DLD1 (cell line): ENCODE results near the gene DPP3.
"Not testable (repeated sequence)": the region's sequence is repeated elsewhere in the genome, so short reads cannot be mapped to it uniquely, and the experiment has no call there.

ENCODE experiments used
- in situ Hi-C: cut with HindIII; loops from 2 replicates; pipeline ENCODE4 v1.10.0; 2017; ENCODE audit warnings: low sequenced_read_pairs

DPP3 gene

DNA sequence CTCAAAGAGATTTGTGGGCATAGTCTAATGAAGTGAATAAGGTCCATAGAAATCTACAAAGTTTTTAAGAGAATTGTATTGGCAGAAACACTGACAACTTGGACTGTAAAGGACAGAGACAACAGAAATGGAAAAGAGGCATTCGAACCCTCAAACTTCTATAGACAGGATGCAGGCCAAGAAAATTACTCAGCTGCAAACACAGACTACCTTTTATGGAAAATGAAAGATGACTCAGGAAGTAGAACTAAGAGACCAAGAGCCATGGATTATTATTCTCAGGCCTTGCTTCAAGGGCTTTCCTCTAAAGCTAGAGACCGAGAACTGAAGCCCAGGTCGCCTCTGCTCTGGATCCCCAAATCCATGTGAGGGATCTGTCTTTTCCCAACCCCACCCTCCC lies 17.3 kb upstream of the DPP3 start:
- in situ Hi-C loops = no loop called here

DNA sequence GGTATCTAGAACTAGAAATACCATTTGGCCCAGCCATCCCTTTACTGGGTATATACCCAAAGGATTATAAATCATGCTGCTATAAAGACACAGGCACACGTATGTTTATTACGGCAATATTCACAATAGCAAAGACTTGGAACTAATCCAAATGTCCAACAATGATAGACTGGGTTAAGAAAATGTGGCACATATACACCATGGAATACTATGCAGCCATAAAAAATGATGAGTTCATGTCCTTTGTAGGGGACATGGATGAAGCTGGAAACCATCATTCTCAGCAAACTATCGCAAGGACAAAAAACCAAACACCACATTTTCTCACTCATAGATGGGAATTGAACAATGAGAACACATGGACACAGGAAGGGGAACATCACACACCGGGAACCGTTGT lies 16.1 kb upstream of the DPP3 start:
- in situ Hi-C loops = not testable (repeated sequence)

DNA sequence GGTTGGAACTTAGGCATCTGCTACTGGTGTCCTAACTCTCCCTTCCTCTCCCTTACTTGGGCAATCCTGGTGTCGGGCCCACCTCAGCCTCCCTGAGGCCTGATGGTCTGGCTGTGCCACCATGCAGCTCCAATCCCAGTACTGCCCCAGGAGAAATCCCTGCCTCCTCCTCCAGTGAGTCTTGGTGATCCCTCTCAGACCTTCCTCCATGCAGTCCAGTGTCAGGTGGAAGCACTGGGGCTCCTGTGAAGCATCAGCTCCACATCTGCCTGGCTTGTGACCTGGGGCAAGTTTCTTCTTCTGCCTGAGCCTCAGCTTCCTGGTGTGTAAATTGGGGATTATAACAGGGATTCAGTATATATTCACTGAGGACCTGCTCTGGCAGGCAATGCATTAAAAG lies 15.3 kb upstream of the DPP3 start:
- in situ Hi-C loops = no loop called here

DNA sequence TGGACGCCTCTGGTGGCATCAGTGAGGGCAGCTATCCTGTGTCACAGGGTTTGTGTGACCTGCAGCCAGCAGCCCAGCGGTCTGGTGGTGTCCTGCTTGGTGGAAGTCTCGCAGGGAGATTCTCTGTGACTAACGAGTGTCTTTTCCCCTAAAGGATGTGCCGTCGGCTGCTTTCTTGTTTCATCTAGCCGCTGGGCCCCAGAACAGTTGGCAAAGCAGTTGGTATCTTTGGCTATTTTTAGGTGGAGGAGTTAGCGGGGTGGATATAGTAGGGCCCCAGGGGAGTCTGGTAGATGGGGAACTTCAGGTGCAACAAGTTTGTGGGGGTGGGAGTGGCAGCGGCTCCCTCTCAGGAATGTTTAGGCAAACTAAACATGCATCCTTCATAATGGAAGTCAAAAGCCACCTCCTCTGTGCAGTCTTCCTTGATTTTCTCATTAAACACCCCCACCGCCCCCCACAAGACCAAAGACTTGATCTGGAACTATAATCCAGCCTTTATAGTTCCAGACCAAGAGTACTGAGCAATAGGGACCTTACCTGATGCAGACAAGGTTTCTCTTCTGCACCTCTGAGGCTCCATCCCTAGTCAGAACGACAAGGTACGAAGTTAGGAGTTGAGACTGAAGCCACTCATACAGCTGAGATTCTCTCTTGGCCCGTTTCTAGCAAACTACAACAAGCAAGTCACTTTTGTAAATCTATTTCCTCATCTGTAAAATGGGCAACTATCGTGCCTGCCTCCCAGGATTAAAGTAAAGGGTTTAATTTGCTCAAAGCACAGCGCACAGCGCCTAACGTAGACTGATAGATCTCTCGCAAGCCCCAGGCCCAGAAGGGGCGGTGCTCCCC lies 14.6 kb upstream of the DPP3 start:
- in situ Hi-C loops = no loop called here

DNA sequence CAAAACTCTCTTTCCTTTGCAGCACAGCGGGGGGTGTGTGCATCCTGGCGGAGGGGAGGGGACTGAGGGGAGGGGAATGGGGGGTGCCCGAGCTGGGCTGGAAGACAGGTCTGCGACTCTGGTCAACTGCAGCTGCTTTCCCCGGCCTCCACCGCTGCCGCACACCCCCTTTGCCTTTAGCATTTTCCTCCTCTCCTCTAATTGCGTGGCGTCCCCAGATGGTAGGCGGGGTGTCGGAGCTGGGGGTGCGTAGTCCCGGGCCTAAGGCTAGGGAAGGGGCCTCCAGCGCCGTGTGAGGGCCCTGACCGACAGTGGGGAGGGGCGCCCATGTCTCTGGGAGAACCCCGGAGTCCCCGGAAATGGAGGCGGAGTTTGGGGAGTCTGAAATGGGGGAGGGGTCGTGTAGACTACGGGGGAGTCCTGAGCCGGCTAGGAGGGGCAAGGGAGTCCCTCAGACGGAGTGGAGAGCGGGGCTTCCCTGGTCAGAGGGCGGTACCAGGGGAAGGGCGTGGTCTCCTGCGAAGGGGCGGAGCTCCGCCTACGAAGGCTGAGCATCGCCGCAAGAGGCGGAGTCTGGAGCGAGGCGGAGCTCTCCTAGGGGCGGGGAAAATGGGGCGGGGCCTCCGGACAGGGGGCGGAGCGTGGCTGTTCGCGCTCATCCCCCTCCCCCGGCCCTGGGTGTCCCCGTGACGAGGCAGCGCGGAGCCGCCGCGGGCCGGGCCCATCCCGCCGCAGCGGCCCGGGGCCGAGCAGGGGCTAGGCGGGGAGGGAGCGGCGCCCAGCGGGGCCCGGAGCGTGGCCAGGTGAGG lies 13.8 kb upstream of the DPP3 start, which contains the start of gene PELI3:
PELI3 (plus strand) TSS at position 681 of the 809 bp plus-strand sequence. CDS start 1,224 bp downstream, outside the sequence.
- in situ Hi-C loops = no loop called here

DNA sequence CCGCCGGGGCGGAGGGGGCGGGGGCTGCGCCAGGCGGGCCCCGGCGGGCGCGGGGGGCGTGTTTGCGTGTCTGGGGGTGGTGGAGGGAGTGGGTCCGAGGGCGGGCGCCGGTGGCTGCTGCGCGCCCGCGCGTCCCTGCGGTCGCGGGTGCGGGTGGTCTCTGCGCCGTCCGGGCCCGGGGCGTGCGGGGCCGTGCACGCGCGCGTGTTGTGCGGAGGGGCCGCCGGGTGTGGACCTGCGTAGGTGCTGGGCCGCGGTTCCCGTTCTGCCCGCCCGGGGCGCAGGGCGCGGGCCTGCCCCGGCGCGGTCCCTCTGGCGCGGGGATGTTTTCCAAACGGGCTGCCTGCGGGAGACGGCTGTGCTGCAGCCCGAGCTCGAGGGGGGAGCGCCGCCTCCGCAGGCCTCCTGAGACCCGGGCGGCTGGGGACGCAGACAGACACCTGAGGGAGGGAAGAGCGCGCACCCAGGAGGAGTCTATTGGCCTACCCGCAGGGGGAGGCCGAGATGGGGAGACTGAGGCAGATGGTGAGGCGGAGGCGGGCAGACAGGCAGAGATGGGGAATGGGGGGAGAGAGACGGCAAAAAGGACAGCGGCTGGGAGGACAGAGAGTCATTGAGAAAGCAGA lies 13.1 kb upstream of the DPP3 start:
- in situ Hi-C loops = no loop called here

DNA sequence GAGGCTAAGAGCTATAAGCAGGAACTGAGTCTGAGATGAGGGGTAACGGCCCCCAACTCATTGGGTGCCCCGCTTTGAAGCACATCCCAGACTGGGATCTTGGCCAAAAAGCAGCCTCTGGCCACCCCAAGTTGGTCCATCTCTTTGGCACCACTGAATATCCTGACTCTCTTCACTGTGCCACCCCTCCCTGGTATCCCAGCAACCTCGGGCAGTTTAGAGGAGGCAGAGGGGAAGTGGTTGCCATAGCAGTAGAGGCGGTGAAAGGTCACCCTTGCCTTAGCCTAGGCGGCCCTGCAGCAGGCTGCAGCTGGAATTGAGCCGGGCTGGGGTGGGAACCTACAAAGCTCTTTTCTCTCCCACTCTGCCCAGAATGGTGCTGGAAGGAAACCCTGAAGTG lies 12.5 kb upstream of the DPP3 start:
- in situ Hi-C loops = no loop called here

DNA sequence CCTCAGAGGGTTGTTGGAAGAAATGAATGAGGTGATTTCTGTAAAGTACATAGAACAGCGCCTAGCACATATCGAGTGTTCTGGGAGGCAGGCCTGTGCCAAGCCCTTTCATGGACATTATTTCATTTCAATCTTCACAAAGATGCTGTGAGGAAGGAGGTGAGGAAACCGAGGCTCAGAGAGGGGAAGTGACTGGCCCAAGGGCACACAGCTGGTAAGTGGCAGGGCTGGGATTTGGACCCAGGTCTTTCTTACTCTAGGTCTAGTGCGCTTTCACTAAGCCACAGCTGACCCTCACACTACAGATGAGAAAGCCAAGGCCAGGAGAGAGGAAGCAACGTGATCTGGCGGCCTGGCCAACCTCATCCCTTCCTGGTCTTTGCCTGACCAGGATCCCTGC lies 11.5 kb upstream of the DPP3 start:
- in situ Hi-C loops = no loop called here

DNA sequence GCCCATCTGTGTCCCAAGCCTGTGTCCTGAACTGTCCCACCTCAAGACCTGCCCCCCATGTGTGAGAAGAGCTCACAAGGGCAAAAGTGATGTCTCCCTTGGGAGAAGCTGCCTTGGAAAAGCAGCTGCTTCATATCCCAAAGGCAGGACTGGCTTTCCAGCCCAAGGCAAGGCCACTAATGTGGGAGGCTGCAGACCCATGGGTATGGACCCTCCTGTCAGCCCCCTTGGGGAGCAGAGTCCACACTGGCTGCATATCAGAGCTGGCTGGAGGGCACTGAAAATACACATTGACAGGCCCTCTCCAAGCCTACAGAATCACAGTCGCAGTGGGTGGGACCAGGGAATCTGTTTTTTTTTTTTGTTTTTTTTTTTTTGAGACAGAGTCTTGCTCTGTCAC lies 10.8 kb upstream of the DPP3 start:
- in situ Hi-C loops = no loop called here

DNA sequence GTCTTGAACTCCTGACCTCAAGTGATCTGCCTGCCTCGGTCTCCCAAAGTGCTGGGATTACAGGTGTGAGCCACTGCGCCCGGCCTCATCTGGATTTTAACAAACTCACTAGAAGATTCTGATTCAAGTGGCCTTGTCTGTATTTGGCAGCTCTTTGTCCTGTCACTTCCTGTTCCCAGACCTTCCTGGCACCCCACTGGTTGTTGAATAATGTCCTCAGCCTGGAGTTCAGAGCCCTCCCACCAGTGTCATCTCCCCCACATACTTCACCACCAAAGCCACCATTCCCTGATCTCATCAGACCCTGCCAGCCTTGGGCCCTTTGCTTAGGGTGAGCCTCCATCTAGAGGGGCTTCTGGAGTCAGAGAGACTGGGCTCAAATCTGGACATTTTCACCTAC lies 10.2 kb upstream of the DPP3 start:
- in situ Hi-C loops = no loop called here

DNA sequence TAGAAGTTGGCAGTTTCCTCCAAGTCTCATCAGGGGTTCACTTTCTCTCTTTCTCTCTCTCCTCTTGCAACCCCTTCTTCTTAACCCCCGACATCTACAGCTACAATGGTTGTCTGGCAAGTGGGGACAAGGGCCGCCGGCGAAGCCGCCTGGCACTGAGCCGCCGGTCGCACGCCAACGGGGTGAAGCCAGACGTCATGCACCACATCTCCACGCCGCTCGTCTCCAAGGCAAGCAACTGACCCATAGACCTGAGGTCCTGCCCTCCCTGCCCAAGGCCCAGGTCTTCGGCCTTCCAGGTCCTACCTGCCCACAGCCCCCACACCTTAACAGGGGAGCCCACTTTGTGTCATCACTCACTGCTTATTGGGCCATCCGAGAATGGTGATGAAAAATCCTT lies 9.1 kb upstream of the DPP3 start:
- in situ Hi-C loops = no loop called here

DNA sequence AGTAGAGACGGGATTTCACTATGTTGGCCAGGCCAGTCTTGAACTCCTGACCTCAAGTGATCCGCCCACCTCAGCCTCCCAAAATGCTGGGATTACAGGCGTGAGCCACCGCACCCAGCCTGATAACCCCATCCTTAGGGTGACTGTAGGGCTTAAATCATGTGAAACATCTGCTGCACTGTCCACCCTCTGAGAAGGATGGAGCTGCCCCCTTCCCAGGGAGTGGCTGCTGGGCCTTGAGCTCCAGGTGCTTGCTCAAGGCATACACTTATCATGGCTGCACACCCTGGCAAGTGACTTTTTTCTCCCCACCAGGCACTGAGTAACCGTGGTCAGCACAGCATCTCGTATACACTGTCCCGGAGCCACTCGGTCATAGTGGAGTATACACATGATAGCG lies 8.2 kb upstream of the DPP3 start:
- in situ Hi-C loops = no loop called here

DNA sequence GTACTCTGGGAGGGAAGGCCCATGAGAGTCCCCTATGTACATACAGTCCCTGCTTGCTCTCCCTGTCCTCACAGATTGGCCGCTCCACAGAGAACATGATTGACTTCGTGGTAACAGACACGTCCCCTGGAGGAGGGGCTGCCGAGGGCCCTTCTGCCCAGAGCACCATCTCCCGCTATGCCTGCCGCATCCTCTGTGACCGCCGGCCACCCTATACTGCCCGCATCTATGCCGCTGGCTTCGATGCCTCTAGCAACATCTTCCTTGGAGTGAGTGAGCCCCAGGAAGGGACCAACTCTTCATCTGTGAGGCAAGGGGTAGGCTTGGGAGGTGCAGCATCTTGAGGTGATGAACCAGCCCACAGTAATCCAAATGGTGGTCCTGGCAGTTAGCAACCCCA lies 7.1 kb upstream of the DPP3 start:
- in situ Hi-C loops = no loop called here

DNA sequence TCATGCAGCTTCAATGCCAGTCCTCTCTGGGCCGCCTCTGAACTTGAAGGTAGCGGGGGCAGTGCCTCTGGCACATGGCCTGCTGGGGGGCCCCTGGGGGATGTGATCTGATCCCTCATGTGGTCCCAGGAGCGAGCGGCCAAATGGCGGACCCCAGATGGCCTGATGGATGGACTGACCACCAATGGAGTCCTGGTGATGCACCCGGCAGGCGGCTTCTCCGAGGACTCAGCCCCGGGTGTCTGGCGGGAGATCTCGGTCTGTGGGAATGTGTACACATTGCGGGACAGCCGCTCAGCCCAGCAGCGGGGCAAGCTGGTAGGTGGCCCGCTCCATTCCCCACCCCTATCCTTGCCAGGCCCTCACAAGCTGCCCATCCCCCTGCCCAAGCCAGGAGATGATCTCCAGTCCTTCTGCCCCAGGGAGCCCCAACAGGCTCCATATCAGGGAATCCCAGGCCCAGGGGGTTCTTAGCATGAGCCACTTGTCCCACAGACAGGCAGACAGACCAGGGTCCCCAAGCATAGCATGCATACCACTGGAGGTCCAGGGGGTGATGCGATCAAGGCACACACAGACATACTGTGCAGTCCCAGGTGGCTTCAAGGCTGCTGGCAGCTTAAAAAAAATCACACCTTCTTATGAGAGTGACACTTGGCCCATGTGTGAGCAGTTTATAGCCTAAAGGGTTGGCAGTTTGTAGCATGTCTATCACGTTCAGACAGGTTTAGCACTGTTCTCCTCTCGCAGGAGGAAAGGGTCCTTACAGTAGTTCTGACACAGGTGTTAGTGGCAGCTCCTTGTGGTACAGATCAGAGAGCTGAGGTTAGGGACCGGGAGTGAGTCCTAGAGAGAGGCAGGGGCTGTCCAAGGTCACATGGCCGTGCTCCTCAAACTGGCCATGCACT lies 6.4 kb upstream of the DPP3 start:
- in situ Hi-C loops = no loop called here

DNA sequence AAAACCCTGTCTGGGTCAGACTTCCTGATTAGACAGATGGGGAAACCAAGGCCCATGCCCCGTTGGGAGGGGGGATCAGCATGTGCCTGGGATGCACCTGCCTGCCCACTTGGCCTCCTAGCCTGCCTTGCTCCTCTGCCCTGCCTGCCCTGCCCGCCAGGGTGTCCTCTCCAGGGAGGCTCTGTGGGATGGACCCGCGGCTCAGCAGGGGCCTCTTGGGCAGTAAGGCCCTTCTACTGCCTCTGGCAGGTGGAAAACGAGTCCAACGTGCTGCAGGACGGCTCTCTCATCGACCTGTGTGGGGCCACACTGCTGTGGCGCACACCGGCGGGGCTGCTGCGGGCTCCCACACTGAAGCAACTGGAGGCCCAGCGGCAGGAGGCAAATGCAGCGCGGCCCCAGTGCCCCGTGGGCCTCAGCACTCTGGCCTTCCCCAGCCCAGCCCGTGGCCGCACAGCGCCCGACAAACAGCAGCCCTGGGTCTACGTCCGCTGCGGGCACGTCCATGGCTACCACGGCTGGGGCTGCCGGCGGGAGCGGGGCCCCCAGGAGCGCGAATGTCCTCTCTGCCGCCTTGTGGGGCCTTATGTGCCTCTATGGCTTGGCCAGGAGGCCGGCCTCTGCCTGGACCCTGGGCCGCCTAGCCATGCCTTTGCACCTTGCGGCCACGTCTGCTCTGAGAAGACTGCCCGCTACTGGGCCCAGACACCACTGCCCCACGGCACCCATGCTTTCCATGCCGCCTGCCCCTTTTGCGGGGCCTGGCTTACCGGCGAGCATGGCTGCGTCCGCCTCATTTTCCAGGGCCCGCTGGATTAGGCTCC lies 4.7 kb upstream of the DPP3 start:
- in situ Hi-C loops = no loop called here

DNA sequence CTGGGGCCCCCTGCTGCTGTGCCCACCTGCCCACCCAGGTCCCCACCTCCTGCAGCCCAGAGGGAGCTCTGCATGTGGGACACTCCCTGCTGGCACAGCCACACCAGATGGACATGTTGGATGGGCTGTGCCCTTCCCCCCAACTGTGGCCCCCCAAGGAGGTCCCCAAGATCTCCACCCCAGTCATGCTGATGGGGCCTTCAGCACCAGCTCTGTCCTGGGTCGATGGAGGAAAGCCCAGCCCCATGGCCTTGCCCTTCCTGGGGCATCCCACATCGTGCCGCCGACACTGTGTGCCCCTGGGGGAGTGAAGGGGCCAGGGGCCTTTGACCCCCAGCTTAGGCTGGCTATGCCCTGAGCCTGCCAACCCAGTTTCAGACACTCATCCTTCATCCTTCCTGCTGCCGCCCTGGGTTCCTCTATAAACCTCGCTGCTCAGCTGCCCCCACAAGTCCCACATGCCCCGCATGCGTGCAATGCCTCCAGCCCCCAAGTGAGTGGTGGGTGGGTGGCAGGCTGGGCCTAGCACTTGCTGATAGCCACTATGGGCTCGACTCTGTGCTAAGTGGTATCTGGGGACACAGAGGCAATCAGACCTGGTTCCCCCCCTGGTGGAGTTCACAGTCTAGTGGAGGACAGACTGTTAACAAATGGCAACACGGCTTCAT lies 3.9 kb upstream of the DPP3 start:
- in situ Hi-C loops = no loop called here

DNA sequence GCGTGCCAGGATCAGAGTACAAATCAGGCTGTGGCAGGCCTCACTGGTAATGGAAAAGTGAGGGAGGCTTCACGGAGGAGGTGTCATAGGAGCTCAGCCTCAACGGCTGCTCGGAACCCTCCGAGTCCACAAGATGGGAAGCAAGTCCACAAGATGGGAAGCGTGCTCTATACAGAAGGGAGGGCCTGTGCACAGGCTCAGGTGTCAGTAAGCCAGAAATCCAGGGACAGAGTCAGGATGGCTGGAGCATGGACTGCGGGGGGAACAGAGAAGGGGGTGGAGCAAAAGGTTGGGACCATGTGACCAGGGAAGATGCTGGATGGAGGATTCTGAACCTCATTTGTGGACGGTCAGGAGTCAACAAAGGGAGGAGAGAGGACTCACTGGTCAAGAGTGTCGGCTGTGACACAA lies 3.4 kb upstream of the DPP3 start:
- in situ Hi-C loops = no loop called here

DNA sequence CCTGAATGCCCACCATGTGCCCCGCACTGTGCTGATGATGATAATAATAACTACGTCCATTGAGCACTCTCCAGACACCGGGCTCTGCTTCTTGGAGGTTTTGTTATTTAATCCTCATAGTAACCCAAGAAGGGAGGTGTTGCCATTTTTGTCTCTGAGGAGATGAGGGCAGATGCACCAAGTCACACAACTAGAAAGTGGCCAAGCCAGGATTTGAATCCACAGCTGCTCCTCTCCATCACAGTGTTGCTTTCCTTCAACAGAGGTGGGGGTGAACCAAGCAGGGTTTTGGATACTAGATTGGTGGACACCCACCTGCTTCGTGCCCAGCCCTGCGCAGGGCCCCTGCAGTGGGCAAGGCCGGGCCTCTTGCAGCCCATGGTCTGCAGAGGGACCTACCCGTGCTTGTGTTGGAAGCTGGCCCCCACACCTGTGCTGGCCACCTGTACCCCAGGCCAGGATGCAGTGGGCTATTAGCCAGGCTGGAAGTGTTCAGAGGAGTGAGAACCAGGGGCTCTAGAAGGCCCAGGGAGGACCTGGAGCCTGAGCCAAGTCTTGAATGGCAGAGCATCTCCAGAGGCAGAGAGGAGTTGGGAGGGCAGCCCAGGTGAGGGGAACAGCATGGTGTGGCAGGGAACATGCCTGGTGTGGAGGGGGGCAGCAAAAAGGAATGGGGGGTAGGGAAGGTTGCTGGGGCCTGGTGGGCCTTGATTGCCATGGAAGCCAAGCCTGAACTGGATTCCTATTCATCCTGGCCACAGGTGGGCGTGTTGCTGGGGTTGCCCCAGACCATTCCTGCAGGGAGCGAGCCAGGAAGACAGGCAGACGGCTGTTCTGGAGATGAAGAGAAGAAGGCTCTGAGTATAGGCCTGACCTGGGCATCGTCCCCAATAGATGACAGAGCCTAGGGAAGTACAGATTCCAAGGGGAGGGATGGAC lies 2.7 kb upstream of the DPP3 start:
- in situ Hi-C loops = no loop called here
